Activated CD4-positive, alpha-beta T cell treated with anti-CD3 and anti-CD28 coated beads, Interleukin-2, Interleukin-4, amounts not matched to agents 100 ng/mL and 50 ng/mL, durations not matched to agents 16 hours and 8 hours (primary cell): Measurements from ENCODE around the gene NR1I2.

ENCODE experiments used
- DNase-seq: peaks from one replicate; pipeline ENCODE4 v3.0.0-alpha.2; 2020; ENCODE audit warnings: low spot score

NR1I2 gene

DNA sequence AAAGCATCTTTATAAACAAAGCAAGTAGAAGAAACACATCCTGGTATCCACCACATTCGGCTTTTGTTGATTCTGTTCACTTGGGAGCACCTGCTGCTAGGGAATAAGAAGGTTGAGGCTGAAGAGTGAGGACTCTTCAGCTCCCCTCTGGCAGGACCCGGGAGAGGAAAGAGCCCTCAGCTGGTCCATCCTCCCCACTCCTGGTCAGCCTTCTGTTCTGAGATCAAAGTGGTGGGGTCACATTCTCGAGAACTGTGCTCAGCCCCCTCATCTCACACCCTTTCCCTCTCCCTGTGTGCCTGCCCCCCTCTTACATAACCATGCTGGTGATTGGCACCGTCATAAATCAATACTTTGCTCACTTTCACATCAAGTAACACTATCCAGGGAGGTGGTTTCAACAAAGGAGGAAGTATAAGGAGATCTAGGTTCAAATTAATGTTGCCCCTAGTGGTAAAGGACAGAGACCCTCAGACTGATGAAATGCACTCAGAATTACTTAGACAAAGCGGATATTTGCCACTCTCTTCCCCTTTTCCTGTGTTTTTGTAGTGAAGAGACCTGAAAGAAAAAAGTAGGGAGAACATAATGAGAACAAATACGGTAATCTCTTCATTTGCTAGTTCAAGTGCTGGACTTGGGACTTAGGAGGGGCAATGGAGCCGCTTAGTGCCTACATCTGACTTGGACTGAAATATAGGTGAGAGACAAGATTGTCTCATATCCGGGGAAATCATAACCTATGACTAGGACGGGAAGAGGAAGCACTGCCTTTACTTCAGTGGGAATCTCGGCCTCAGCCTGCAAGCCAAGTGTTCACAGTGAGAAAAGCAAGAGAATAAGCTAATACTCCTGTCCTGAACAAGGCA, at the start of gene NR1I2:
Gene NR1I2 (plus strand): TSS at position 772 of the 869 bp plus-strand sequence.
- DNase-seq, result no peak

DNA sequence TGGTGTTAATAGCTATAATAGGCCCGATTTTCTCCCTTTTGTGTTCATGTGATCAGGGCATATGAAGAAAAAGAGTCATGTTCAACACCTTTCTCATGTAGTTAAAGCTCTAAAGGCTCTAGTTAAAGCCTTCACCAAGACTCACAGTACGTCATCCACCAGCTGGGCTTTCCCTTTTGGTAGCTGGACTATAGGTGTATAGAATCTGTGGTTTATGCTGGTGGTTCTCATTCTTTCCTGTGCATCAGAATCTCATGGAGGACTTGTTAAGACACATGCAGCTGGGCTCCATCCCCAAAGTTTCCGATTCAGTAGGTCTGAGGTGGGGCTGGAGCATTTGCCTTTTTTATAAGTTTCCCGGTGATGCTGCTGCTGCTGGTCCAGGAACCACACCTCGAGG, 48.1 kb upstream of the NR1I2 start:
- no peak for DNase-seq

DNA sequence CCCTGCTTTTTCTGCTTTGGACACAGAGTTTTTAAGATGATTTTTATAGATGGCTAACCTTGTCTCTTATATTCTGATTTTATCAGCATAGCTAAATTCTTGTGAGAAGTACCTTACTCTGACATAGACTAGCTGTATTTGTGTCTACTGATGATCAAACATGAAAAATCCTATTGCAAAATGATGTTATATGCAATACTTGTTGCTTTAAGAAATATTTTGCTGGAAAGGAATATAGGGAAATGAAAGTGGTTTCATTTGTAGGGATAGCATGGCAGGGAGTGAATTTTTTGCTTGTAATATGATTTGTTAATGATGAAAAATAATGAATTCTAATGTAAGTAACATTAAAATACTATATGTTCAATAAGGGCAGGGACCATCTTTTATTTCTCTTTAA, 43.2 kb upstream of the NR1I2 start:
- DNase-seq, result no peak

DNA sequence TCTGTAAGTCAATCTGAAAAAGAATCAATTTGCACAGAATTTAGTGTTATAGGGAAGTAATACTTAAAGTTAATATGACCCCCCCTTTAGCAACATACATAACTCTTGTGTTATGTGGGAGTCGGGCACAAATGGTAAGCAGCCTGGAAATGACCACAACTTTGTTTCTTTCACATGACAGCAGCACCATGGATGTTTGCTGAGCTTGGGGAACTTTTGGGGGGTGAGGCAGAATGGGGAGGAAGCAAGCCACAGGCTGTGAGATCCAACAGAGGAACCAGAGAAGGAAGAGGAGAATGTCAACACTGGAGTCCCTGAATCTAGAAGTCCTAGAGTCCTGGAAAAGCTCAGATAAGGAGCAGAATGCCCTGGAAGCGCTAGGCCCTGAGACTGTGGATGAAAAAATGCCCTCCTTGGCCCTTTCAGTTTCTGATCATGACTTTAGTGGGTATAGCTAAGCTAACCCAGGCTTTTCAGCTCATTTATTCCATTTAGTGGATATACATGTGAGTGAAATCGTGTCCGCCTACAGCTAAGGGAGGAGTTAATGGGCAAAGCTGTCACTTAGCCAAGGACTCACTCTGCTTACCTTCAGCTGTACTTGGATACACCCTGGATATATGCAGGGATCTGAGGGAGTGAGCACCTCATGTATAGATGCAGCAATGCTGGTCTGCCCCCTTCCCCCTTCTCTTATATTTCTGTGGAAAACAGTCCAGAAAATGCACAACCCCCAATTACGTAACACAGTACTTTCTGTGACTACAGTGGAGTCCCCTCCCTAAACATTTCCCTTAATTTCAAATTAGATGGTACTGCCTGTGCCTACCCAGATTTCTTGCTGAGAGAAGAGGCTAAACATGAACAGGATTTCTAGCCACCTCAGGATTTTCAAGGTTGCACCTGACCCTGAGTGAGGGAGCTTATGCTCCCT, 40.0 kb upstream of the NR1I2 start:
- no peak for DNase-seq

DNA sequence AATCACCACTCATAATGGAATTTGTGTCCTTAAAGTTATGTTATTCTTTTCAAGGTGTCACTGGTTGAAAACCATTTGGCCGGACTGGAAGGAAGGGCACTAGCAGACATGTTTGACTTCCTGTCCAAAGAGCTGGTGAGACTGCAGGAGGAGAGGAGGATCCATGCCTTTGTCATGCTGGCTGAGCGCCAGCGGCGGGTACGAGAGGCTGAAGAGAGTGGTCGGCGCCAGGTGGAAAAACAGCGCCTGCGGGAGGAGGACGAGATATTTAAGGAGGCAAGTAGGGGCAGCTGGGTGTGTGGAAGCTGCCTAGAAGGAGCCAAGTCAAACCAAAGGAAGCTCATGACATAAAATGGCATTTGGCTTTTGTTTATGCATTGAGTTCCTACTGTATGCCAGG, 38.0 kb upstream of the NR1I2 start:
- no peak for DNase-seq

DNA sequence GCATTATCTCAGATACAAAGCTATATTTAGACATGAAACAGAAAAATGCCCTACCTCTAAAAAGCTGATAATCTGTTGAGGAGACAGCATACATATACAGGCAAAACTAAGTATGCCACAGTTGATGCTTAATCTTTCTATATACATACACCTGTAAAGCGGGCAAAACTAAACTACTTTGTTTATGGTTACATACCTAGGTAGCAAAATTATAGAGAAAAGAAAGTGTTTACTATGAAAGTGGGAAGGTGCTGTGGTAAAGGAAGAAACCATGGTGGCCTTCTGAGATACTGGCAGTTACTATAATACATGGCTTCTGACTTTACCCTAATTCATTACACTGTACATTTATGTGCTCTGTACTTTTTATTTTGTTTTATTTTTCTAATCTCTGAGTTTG, 36.0 kb upstream of the NR1I2 start:
- no peak for DNase-seq

DNA sequence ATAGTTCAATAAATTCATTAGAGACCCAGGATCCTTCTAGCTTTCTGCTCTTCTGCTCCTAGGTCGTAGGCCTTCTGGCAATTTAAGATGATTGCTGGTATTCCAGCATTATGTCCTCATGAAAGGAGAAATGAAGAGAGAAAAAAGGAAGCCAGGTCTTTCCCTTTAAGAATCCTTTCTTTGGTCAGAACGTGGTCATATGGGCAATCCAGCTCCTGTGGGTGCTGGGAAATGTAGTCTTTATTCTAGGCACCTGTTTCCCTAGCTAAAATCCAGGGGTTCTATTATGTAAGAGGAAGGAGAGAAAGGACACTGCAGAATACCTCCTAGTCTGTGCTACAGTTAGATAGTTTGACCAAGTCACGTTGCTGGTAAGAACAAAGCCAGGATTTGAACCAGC, 35.5 kb upstream of the NR1I2 start:
- DNase-seq, result no peak

DNA sequence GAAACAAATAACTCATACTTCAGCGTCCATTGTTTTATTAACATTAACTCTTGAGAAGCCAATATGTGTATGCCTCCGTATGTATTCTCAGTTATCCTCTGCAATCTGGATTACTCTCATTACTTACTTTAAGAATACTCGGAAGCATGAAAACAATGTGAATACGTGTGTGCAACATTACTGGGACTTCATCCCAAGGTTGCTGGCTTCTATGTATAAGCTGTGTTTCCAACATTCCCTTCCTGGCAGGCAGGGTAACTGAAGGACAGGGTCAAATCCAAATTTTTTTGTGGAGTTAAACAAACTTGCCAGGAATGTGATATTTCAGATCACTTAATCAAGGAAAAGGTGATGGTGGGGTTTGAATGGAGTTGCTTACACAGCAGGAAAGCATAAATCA, 34.5 kb upstream of the NR1I2 start:
- DNase-seq, result no peak

DNA sequence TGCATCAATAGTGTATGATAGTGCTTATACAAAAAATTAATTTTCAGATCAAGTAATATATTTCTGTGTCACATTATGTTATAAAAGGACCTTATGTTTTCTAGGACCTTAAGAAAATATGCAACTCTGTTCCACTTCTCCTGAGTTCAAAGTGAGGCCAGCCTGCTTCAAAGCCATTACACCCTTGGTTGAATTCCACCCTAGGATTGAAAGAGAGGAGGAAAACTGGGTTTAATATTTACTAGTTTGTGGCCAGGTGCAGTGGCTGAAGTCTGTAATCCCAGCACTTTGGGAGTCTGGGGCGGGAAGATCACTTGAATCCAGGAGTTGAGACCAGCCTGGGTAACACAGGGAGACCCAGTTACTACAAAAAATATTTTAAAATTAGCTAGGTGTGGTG, 32.9 kb upstream of the NR1I2 start:
- no peak for DNase-seq

DNA sequence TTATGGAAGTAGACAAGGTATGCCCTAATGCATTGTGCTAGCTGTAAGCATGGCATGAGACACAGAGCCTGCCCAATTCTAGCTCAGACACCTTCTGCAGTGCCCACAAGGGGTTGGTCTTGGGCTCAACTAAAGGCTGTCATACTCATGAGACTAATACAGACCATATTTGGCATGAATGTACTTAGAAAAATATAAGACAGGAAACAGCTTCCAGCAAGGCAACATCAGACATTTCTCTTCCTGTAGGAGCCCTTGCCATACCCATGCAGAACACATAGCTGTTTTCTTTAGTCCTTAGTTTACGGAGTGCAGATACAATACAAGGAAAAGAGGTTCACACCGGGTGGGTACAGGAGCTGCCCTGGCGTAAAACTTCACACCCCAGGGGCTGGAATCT, 30.5 kb upstream of the NR1I2 start:
- no peak for DNase-seq

DNA sequence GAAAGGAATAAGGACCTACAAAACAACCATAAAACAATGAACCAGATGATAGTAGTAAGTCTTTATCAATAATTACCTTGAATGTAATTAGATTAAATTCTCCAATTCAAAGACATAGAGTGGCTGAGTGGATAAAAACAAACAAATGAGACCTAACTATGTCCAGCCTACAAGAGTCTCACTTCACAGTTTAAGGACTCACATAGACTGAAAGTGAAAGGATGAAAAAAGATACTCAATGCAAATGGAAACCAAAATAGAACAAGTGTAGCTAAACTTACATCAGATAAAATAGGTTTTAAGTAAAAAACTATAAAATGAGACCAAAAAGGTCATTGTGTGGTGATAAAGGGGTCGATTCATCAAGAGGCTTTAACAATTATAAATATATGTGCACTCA, 21.9 kb upstream of the NR1I2 start:
- no peak for DNase-seq

DNA sequence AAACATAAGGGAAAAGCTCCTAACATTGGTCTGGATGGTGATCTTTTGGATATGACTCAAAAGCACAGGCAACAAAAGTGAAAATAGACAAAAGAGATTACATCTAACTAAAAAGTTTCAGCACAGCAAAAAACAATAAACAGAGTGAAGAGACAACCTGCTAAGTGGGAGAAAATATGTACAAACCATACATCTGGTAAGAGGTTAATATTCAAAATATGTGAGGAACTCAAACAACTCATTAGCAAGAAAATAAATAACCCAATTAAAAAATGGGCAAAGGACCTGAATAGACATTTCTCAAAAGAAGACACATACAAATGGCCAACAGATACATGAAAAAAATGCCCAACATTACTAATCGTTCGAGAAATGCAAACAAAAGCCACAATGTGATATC, 19.0 kb upstream of the NR1I2 start:
- no peak for DNase-seq

DNA sequence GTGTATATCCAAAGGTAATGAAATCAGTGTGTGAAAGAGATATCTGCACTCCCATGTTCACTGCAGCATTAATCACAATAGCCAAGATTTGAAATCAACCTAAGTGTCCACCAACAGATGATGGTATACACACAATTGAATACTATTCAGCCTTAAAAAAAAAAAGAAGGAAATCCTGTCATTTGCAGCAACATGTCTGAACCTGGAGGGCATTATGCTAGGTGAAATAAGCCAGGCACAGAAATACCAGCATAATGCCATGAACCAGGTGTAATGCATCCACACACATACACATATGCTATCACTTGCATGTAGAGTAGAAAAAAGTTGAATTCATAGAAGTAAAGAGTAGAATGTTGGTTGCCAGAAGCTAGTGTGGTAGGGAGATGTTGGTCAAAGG, 18.4 kb upstream of the NR1I2 start:
- no peak for DNase-seq

DNA sequence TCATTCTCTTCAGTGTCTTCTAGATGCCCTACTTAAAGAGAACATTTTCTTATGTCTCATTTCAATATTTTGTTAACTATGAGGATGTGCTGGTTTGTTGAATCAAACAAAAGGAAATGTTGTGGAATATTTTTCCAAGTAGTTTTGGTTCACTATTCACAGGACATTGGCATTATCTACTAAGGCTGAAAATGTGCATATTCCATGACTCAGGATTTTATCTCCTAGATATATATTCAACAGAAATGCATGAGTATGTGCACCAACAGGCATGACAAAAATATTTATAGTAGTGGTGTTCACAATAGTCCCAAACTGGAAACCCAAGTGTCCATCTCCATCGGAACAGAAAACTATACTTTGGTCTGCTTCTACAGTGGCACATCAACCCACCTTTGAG, 16.7 kb upstream of the NR1I2 start:
- DNase-seq, result no peak

DNA sequence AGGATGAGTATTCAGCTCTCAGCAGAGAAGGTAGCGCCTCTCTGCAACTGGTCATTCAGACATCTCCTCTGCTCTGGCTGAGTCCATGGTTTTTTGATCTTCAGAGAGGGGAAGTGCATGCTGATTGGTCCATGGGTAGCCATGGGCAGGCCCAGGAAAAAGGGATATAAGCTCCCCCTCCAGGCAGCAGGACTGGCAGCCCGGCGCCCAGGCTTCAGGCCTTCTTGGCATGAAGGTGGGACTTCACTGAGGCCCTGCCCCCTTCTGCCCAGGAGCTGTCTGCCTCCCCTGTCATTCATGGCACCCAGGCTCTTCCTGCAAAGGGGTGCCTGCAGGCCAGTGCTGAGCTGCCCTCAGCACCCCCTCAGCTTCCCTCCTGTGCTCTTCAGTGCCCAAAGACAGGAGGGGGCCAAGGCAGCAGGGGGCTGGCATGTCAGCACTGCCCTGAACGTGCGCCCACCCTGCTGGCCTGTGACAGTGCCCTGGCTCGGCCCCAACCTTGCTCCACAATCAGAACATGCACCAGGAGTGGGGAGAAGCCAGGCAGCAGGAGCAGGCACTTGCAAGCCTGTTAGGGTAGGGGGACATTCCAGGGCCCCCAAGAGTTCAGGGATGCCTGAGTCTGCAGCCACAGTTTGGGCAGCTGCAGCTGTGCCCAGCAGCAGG, 13.8 kb upstream of the NR1I2 start:
- no peak for DNase-seq

DNA sequence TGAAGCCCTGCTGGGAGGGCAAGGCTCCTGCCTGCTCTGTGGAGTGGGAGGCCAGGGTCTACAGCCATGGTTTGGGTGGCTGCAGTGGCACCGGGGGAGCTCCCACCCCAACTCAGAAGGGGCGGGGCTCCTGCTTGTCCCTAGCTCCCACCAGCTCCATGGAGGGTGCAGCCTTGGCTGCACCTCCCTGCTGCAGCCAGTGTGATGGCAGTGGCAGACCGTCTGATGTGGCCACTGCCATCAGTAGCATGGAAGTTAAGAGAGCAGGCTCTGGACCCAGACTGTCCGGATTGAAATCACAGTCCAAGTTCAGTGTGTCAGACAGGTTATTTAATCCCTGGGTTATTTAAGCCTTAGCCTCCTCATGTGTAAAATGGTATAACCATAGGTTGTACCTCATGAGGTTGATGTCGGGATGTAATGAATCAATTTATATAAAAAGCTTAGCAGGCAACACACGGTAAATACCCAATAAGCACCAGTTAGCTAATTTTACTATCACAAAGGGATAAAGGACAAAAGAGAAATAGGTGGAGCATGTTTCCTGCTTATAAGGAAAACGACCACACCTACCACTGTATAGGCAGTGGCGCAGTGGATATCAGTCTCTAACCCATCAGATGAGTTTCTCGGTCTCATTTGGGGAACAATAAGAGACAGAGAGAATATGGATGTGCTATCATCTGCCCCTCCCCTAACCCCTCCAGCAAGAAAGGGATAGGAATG, 13.1 kb upstream of the NR1I2 start:
- DNase-seq, result no peak

DNA sequence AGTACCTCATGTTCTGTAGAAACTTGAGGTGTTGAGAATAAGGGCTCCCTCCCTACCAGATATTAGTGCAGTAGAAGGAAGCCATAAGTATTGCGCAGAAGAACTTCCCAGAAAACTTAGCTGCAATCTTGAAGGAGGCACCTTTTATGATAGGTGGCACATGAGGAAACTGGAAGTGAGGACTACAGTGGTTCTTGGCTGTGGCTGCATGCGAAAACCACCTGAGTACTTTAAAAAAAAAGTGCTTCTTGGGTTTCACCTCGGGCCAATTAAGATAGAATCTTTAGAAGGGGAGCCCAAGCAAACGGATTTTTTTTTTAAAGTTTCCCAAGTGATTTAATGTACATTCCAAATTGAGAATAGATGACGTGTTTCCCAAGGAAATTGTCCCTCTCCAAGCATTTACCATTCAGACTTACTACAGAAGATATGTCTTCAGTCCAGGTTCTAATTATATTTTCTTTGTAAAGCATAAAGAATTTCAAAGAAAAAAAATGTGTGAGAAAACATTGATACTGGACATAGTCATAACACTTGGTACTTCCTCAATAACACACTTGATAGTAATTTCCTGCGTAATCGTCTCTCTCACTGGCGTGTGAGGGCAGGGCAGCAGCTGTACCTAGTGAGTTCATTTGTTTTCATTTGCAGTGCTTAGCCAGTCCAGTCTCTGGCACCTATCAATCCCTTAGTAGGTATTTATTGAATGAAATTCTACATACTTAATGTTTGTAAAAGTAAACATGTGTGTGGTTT, 12.3 kb upstream of the NR1I2 start:
- no peak for DNase-seq

DNA sequence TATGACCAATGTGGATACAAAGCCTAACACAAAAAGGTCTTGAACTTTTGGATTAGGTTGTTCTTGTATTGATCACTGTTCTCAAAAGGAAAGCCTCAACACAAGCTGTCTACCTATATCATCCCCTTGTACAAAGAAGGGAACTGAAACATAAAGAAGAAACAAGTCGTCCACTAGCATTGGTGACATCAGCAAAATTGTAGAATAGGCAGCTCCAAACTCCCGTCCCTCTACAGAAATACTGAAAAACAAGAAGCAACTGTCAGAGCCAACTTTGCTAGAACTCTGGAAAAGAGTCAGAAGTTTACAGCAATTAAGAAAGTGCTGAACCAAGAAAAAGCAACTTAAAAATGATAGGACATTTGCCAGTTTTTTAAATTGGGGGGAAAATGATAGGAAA, 7.5 kb upstream of the NR1I2 start:
- DNase-seq, result no peak

DNA sequence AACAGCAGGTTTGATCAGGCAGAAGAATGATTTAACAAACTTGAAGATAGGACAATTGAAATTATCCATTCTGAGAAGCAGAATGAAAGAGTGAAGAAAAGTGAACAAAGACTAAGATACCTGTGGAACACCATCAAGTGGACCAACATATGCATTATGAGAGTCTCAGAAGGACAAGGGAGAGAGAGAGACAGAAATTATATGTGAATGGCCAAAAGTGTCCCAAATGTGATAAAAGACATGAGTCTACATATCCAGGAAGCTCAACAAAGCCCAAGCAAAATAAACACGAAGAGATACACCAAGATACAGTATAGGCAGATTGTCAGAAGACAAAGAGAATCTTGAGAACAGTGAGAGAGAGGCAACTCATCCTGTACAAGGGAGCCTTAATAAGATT, 5.6 kb upstream of the NR1I2 start:
- DNase-seq, result no peak

DNA sequence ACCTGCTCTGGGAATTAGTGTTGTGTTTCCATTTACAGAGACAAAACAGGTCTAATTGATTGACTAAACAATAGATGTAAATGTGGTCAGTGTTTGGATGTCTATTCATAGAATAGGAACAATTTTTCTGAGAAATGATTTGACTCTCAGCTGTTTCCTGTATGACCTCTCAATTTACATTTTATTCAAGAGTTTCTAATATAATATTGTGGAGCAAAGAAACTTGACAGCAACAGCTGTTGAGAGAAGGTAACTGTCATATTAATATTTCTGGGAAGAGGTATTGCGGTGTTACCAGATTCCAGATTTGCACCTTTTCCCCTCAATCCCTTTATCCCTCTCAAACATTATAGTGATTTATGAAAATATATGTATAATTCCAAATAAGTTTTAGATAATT, 3.7 kb upstream of the NR1I2 start:
- no peak for DNase-seq

DNA sequence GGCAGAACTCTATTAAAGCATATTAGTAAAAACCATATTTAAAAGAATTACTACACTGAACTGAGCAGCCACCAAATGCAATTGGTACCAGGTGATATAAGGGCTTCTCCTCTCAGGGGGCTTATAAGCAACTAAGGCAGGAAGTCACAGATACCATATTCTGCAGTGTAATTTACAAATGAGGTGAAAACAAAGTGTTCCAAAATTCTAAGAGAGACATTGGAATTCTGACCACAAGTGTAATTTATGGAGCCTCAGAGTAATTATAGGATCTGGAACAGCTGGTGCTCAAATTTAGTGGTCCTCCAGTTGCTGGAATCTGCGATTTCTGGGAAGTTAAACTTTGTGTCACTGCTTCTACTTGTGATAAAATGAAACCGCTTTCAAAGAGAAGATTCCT, 3.1 kb upstream of the NR1I2 start:
- no peak for DNase-seq
